Activated CD8-positive, alpha-beta memory T cell treated with anti-CD3 and anti-CD28 coated beads for 1 hour (primary cell): ENCODE measurements around the gene TGFA.

Experiments
- DNase-seq, 2 donors: peaks; one replicate each; pipeline ENCODE4 v3.0.0-alpha.2; 2020; ENCODE audit warnings: low read depth in 1 of 2; ENCODE audit errors: extremely low read depth in 1 of 2

TGFA gene

DNA sequence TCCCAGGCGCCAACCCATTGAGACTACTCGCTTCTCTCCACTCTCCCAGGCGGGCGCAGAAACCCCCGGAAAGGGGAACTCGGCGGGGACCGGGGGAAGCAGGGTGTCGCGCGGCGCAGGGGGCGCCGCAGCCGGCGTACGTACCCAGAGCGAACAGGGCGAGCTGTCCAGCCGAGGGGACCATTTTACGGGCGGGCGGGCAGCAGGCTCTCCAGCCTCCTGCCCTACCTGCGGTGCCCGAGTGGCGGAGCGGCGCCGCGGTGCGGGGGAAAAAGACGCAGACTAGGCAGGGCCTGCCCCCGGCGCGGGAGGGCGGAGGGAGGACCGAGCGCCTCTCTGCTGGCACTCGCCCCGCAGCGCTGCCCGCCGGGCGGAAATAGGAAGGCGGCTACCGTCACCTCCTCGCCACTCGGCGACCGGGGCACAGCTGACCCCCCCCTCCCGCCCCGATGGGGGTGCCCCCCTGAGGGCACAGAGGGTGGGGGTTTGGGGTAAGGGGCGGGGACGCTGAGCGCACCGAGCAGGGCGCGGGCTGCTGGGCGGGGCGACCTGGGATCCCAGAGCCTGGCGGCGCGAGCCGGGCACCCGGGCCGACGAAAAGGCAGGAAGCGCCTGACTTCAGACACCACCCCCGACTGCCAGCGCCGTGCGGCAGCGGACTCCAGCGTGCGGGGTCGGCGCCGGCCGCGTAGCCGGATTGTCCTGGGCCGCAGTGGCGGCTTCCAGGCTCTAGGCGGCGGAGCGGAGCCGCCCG is at the start of gene TGFA:
Gene TGFA (minus strand): TSS at position 243 of the 754 bp plus-strand sequence. CDS start 59 bp downstream, at position 184.
- peak; percentile 20 to 45 for DNase-seq

DNA sequence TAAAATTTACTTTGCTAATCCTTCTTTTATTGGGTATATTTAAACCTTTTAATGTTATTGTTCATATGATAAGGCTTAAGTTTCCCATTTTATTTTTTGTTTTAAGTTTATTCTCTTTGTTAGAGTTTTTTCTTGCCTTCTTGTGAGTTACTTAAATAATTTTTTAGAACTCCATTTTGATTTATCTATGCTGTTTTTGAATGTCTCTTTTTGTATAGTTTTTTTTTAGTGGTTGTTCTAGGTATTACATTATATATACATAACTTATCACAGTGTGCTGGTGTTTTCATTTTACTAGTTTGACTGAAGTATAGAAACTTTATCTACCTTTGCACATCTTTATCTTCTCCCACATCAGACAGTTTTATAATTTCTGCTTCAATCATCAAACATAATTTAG is 49.4 kb upstream of the TGFA start:
- DNase-seq, result no peak

DNA sequence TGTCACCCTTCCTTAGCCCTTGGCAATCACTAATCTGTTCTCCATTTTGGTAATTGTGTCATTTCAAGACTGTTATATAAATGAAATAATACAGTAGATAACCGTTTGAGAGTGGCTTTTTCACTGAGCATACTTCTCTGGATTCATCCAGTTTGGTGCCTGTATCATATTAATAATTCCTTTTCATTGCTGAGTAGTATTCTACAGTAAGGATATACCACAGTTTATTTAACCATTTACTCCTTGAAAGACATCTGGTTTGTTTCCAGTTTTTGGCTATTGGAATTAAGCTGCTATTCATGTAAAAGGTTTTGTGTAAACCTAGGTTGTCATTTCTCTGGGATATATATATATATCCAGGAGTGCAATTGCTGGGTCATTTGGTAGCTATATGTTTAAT is 44.6 kb upstream of the TGFA start:
- DNase-seq, result no peak

GRCh38 chr2:70596739-70597138 is 43.1 kb upstream of the TGFA start:
- DNase-seq, result no peak

GRCh38 chr2:70596293-70596692 is 42.7 kb upstream of the TGFA start:
- DNase-seq, result no peak

- DNase-seq, result no peak
Measured at GRCh38 chr2:70583091-70583490, 29.5 kb upstream of the TGFA start.

DNA sequence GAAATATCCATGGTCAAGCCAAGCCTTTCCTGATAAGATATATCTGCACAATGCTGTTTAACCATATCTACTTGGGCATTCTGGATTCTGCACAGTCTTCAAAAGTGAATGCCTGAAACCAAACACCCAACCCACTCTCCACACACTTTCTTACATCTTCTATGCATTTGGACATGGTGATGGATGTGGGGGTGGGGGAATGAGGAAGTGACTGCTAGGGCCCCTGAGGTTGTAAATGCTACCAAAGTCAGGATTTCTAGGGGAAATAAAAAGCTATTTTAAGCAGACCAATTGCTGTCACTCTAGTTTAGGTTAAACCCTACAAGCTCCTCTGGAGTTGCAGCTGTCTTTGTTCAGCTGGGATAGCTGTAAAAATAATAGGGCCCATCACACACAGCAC is 26.7 kb upstream of the TGFA start:
- no peak for DNase-seq

DNA sequence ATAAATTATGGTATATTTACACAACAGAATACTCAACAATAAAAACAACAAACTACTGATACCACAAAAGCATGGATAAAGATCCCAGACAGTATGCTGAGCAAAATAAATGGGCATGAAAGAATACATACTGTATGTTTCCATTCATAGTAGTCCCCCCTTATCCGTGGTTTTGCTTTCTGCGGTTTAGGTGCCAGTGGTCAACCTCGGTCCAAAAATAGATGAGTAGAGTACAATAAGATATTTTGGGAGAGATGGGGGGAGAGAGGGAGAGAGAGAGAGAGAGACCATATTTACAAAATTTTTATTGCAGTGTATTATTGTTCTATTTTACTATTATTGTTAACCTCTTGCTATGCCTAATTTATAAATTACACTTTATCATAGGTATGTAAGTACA is 21.0 kb upstream of the TGFA start:
- DNase-seq, result no peak

DNA sequence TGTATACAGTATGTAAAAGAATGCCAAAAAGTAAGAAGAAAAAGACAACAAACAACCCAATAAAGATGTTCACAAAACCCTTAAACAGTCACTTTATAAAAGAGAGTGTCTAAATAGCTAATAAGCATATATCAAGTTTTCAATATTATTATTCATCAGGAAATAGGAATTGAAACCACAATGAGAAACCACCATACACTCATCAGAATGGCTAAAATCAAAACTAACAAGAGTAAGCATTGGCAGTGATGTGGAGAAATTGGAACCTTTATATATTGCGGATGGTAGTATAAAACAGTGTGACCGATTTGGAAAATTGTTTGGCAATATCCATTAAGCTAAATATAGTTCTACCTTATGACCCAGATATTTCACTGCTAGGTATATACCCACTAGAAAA is 20.5 kb upstream of the TGFA start:
- no peak for DNase-seq

- no peak for DNase-seq
Measured at GRCh38 chr2:70570041-70570661, 16.5 kb upstream of the TGFA start.

DNA sequence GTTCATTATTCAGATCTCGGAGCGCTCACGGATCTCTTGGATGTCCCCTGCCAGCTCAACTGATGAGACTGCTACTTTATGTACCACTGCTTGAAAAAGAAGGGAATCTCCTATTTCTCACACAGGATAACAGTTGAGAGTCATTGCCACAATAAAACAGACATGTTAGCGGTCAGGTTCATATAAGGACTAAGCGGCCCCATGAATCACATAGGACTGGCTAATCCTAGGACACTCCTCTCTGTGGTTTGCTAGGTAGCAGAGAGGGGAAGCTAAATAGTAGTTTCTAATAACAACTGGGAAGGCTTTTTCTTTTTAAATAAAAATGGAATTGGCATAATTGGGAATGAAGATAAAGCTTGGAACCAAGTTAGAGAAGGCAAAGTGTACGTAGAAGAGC is 15.9 kb upstream of the TGFA start:
- no peak for DNase-seq

DNA sequence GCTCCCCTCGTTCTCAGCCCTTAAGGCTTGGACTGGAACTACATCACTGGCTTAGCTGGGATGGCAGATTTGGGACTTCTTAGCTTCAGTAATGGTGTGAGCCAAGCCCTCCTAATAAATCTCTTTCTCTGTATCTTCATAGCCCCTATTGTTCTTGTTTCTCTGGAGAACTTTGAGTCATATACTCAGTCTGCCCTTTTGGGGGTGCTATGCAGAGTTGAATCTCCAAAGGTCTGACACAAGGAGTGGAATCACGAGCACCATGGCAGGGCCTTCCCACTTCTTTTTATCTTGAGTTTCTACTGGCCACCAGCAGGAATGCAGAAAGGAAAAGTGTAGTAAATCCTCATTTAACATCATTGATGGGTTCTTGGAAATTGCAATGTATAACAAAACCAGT is 13.3 kb upstream of the TGFA start:
- no peak for DNase-seq

DNA sequence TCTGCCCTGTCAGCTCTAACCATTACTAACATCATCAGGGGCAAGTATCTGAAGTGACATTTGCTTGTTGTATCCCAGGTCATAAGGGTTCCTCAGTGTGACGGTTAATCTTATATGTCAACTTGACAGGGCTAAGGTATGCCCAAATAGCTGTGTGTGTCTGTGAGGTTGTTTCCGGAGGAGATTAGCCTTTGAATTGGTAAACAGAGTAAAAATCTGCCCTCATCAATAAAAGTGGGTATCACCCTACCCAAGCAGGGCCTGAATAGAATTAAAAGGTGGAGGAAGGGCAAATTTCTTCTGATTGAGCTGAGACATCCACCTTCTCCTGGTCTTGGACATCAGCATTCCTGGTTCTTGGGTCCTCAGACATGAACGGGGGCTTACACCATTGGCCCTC is 12.8 kb upstream of the TGFA start:
- no peak for DNase-seq

DNA sequence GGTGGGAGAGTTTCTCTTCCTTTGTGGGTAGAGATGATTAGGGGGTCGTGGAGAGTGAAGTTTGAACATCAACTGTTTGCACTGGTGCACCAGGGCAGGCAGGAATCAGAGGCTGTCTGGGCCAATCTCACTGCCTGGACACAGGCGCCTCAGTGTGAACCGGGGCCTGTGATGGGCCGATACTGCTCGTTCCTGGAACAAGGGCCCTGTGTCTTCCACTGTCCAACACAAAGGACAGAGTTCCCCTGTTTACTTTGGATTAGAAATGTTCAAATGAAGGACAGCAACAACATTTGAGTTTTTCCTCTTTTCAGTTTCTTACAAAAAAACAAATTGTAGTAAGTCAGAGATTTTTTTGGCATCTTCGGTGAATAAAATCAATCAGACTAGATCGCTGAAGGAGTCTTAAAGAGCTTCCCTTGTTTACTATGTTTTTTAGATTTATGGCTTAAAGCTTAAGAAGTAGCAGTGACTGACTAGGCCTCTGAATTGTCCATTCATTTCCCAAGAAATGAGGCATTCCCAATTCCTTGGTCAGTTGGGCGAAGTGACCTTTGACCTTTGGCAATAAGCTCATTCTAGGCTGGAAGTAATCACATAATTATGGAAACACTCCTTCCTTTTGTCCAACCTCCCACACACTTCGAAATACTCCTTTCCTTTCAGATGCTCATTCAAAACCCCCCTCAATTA is 11.6 kb upstream of the TGFA start:
- no peak for DNase-seq

GRCh38 chr2:70561893-70562292 is 8.3 kb upstream of the TGFA start:
- no peak for DNase-seq

- no peak for DNase-seq
Measured at GRCh38 chr2:70560442-70560841, 6.8 kb upstream of the TGFA start.

GRCh38 chr2:70560040-70560439 is 6.4 kb upstream of the TGFA start:
- DNase-seq, result no peak

- DNase-seq, result no peak
Measured at GRCh38 chr2:70558195-70558808, 4.7 kb upstream of the TGFA start.

DNA sequence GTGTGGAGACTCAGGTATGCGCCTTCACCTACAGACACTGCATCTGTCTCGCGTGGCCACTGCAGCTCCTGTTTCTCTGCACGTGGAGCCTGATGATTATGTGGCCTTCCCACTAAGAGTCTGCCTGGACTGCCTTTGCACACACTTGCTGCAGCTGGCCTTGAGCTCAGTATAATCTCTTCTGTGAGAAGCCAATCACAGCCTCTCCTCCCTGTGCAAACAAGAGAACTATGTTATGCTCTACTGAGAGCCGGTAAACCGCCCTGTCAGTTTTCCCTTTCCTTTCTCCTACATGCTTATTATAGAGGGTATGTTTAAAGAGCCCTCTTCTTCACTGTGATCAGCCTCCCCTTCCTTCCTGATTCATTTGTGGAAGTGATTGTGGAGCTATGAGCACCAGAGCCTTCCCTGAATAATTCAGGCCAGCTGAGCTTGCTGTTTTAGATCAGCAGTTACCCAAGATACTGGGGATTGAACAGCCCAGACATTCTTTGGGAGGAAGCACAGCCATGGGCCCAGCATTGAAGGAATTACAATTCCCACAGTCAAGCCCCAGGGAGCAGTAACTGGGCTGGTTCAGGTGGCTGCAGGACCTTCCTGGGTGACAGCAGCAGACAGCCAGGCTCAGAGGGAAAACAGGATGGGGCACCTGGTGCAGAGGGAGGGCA is 3.7 kb upstream of the TGFA start:
- DNase-seq, result no peak

- no peak for DNase-seq
Measured at GRCh38 chr2:70556608-70557007, 3.0 kb upstream of the TGFA start.

- DNase-seq, result no peak
Measured at GRCh38 chr2:70554338-70554892, 789 bp upstream of the TGFA start.
